ENCODE measurements around the gene PPP2R2D.

The PPP2R2D gene

GRCh38 chr10:131935260-131935659 is 34.5 kb downstream of the PPP2R2D start:
- CTCF ChIA-PET: no interaction called here
- TF ChIP-seq L3MBTL2 (conservative IDR thresholded peaks at IDR 0.05) (no peak), TARDBP (IDR thresholded peaks at IDR 0.05) (no peak), SP1 (IDR thresholded peaks at IDR 0.05) (no peak), FOXK2 (IDR thresholded peaks at IDR 0.05) (no peak), CTBP1 (IDR thresholded peaks at IDR 0.05; ENCODE audit: borderline replicate concordance) (no peak), ZNF384 (IDR thresholded peaks at IDR 0.05) (no peak), ELF4 (IDR thresholded peaks at IDR 0.05) (no peak), LEF1 (IDR thresholded peaks at IDR 0.05; ENCODE audit: borderline replicate concordance) (no peak), FOXM1 (IDR thresholded peaks at IDR 0.05; ENCODE audit: borderline replicate concordance) (no peak), SUZ12 (IDR thresholded peaks at IDR 0.05) (no peak), BHLHE40 (IDR thresholded peaks at IDR 0.05; ENCODE audit: borderline replicate concordance) (no peak), PKNOX1 (IDR thresholded peaks at IDR 0.05) (no peak), FOXA1 (IDR thresholded peaks at IDR 0.05) (no peak), HDGF (IDR thresholded peaks at IDR 0.05; ENCODE audit: borderline replicate concordance) (no peak), ARNT (IDR thresholded peaks at IDR 0.05) (no peak), NFRKB (IDR thresholded peaks at IDR 0.05) (no peak)
- DNase-seq (ENCODE audit: extremely low spot score): no peak

DNA sequence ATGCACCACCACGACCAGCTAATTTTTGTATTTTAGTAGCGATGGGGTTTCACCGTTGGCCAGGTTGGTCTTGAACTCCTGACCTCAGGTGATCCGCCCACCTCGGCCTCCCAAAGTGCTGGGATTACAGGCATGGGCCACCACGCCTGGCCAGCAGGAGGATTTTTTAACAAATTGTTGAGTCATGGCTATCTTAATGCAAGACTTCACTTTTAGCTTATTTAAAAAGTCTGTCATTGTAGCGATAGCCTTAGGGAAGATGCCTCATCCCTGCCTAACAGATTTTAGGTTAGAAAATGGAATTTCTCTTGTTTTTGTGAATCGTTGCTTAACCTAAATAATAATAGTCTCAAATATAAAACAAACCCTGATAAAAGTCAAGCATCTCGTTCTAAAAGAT is 35.5 kb downstream of the PPP2R2D start:
- ChIA-PET CTCF (no interaction called here), POLR2A (no interaction called here)
- DNase-seq (ENCODE audit: extremely low spot score): no peak
- TF ChIP-seq PKNOX1 (IDR thresholded peaks at IDR 0.05) (no peak), FOXM1 (IDR thresholded peaks at IDR 0.05; ENCODE audit: borderline replicate concordance) (no peak), CTBP1 (IDR thresholded peaks at IDR 0.05; ENCODE audit: borderline replicate concordance) (no peak), SP1 (IDR thresholded peaks at IDR 0.05) (no peak), SUZ12 (IDR thresholded peaks at IDR 0.05) (no peak), LEF1 (IDR thresholded peaks at IDR 0.05; ENCODE audit: borderline replicate concordance) (no peak), ARNT (IDR thresholded peaks at IDR 0.05) (no peak), HDGF (IDR thresholded peaks at IDR 0.05; ENCODE audit: borderline replicate concordance) (no peak), TARDBP (IDR thresholded peaks at IDR 0.05) (no peak), ELF4 (IDR thresholded peaks at IDR 0.05) (no peak), NFRKB (IDR thresholded peaks at IDR 0.05) (no peak), ZNF384 (IDR thresholded peaks at IDR 0.05) (no peak), FOXA1 (IDR thresholded peaks at IDR 0.05) (no peak), BHLHE40 (IDR thresholded peaks at IDR 0.05; ENCODE audit: borderline replicate concordance) (no peak)

More at GRCh38 chr10:131935260-131935659, 34.5 kb downstream of the PPP2R2D start:
- POLR2A ChIA-PET: no interaction called here

- no peak for DNase-seq (ENCODE audit: extremely low spot score)
- ChIA-PET POLR2A (no interaction called here), CTCF (no interaction called here)
- TF ChIP-seq FOXA1 (IDR thresholded peaks at IDR 0.05) (no peak), LEF1 (IDR thresholded peaks at IDR 0.05; ENCODE audit: borderline replicate concordance) (no peak), ZNF384 (IDR thresholded peaks at IDR 0.05) (no peak), ELF4 (IDR thresholded peaks at IDR 0.05) (no peak)
These were observed 35.9 kb downstream of the PPP2R2D start for GRCh38 chr10:131936736-131937135.

- ChIA-PET CTCF (no interaction called here), POLR2A (no interaction called here)
- TF ChIP-seq HDGF (IDR thresholded peaks at IDR 0.05; ENCODE audit: borderline replicate concordance) (no peak), SP1 (IDR thresholded peaks at IDR 0.05) (no peak)
- no peak for DNase-seq (ENCODE audit: extremely low spot score)
These were observed 37.0 kb downstream of the PPP2R2D start for GRCh38 chr10:131937836-131938235.

DNA sequence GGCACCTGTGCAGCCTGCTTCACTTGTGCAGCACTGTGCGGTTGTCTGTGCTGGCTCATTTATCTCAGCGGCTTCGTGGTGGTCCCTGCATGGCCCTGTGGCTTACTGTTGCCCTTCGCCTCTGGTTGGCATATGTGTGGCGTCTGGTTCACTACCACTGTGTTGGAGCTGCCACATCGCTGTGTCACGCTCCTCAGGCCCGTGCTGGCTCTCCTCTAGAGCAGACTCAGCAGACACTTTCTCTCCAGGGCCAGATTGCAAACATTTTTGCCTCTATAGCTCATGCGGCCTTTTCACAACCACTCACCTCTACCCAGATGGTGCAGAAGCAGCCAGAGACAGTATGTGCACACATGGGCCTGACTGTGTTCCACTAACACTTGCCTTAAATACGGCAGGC is 37.9 kb downstream of the PPP2R2D start:
- DNase-seq (ENCODE audit: extremely low spot score): no peak
- ChIA-PET CTCF (no interaction called here), POLR2A (no interaction called here)
- TF ChIP-seq ELF4 (IDR thresholded peaks at IDR 0.05) (no peak), HDGF (IDR thresholded peaks at IDR 0.05; ENCODE audit: borderline replicate concordance) (no peak), BHLHE40 (IDR thresholded peaks at IDR 0.05; ENCODE audit: borderline replicate concordance) (no peak), ARNT (IDR thresholded peaks at IDR 0.05) (no peak), ZNF384 (IDR thresholded peaks at IDR 0.05) (no peak), PKNOX1 (IDR thresholded peaks at IDR 0.05) (no peak)

DNA sequence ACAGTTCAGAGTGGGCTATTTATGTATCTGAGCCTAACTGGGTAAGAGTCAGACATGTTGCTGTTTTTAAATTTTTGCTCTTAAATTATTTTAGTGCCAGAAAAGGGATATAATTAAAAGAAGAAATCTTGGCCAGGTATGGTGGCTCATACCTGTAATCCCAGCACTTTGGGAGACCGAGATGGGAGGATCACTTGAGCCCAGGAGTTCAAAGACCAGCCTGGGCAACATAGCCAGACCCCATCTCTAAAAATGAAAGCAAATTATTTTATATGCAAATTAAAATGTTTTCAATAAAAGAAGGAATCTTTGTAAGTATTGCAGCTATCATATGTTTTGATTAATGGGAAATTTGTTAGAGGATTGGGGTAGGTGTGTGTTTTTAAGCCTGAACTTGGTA is 41.6 kb downstream of the PPP2R2D start:
- TF ChIP-seq SP1 (IDR thresholded peaks at IDR 0.05) (no peak), BHLHE40 (IDR thresholded peaks at IDR 0.05; ENCODE audit: borderline replicate concordance) (no peak), L3MBTL2 (conservative IDR thresholded peaks at IDR 0.05) (no peak), PKNOX1 (IDR thresholded peaks at IDR 0.05) (no peak), HDGF (IDR thresholded peaks at IDR 0.05; ENCODE audit: borderline replicate concordance) (no peak), NFRKB (IDR thresholded peaks at IDR 0.05) (no peak), FOXM1 (IDR thresholded peaks at IDR 0.05; ENCODE audit: borderline replicate concordance) (no peak), FOXA1 (IDR thresholded peaks at IDR 0.05) (no peak), FOXK2 (IDR thresholded peaks at IDR 0.05) (no peak)
- no peak for DNase-seq (ENCODE audit: extremely low spot score)
- ChIA-PET POLR2A (no interaction called here), CTCF (interaction anchor here (1.5 to 1.7 kb wide), 3 partner anchors 8 to 56 kb away, joined by 3 to 16 read pairs (median 6); no protein-coding TSS in a partner anchor)
